HCT116 (cell line): Measurements from ENCODE around the gene PRMT9. TPM values are rescaled to one million over a fixed set of nuclear protein-coding genes. Genes with fewer than 3 reads are reported as not detected.

ENCODE experiments used
- ATAC-seq: fragments of 200-7000 bp; cut with Tn5 transposase; 2 replicates; pipeline ENCODE4 v1.9.1; 2020; ENCODE audit warnings: mild to moderate bottlenecking, moderate library complexity
- BruUV-seq: library from RNA; stranded (reverse); fragments of 400-500 nt; replicated peaks from 2 replicates; lab custom pipeline; 2021; lab: Mats Ljungman, UMichigan
- CTCF ChIA-PET: fragments of 300-600 bp; sonication (Branson Sonifier 250); formaldehyde crosslinking; loops from one replicate; lab custom pipeline; 2021; ENCODE audit warnings: antibody characterized with exemption; lab: Charles Lee
- POLR2A ChIA-PET: fragments of 300-600, 350-600 bp; sonication (Branson Sonifier 250); formaldehyde crosslinking; loops from one replicate; lab custom pipeline; 2021; ENCODE audit warnings: antibody characterized with exemption; lab: Charles Lee
- RAD21 ChIA-PET, 2 experiments: fragments of 300-600 bp; sonication (Branson Sonifier 250); formaldehyde crosslinking; loops; one replicate each; lab custom pipeline; 2023; ENCODE audit warnings: low total read pairs in 2 of 2; ENCODE audit not compliant: uncharacterized antibody in 2 of 2, unreplicated experiment in 2 of 2, low non-redundant PET in 1 of 2; lab: Charles Lee
- DNase-seq: peaks from one replicate; pipeline ENCODE4 v3.0.0-alpha.2; 2010; ENCODE audit warnings: low read depth, low spot score
- H2AFZ ChIP-seq: fragments of 200-600 bp; shearing (Covaris generic), sonication (generic); 2 replicates; pipeline ENCODE4 v1.6.1; 2017; ENCODE audit warnings: low read depth, mixed run types, mixed read lengths, antibody characterized with exemption, low read length; ENCODE audit not compliant: poor library complexity, severe bottlenecking
- H3K27ac ChIP-seq: 2 replicates; pipeline ENCODE4 v1.5.1; 2012; ENCODE audit warnings: low read depth, low read length
- H3K27me3 ChIP-seq: fragments of 200-600 bp; sonication (generic); 2 replicates; pipeline ENCODE4 v1.6.1; 2016; ENCODE audit warnings: mixed run types, low read length, mixed read lengths; ENCODE audit not compliant: insufficient read depth
- H3K36me3 ChIP-seq, 2 experiments: fragments of 200-500 bp in 1 of 2; fragments of 200-600 bp in 1 of 2; sonication (Bioruptor generic) in 1 of 2; sonication (generic) in 1 of 2; 2 replicates each; pipeline versions ENCODE4 v1.5.1 to v1.6.1; 2014 to 2016; ENCODE audit warnings: low read length in 2 of 2, inconsistent platforms in 1 of 2, mixed read lengths in 1 of 2, mixed run types in 1 of 2; ENCODE audit not compliant: insufficient read depth in 2 of 2, control insufficient read depth in 1 of 2
- H3K4me1 ChIP-seq, 2 experiments: fragments of 200-600 bp in 1 of 2; sonication (generic) in 1 of 2; 2 replicates each; pipeline versions ENCODE4 v1.5.1 to v1.6.1; 2012 to 2017; ENCODE audit warnings: low read length in 2 of 2, inconsistent platforms in 1 of 2, mild to moderate bottlenecking in 1 of 2, mixed read lengths in 1 of 2, mixed run types in 1 of 2, moderate library complexity in 1 of 2; ENCODE audit not compliant: insufficient read depth in 2 of 2, control insufficient read depth in 1 of 2
- H3K4me2 ChIP-seq: fragments of 200-600 bp; sonication (generic); 2 replicates; pipeline ENCODE4 v1.6.1; 2017; ENCODE audit warnings: mixed run types, low read length, mixed read lengths
- H3K4me3 ChIP-seq, 2 experiments: fragments of 200-600 bp in 1 of 2; sonication (generic) in 1 of 2; replicated peaks in 1 of 2; 2 replicates each; pipeline ENCODE4 v1.5.1; 2011 to 2016; ENCODE audit warnings: low read length in 2 of 2, control low read depth in 1 of 2, low read depth in 1 of 2, mild to moderate bottlenecking in 1 of 2, mixed read lengths in 1 of 2, mixed run types in 1 of 2
- H3K79me2 ChIP-seq: fragments of 200-600 bp; sonication (generic); 2 replicates; pipeline ENCODE4 v1.6.1; 2017; ENCODE audit warnings: mild to moderate bottlenecking, mixed run types, low read length, moderate library complexity, mixed read lengths; ENCODE audit not compliant: insufficient read depth
- H3K9ac ChIP-seq: fragments of 200-600 bp; sonication (generic); 2 replicates; pipeline ENCODE4 v1.6.1; 2016; ENCODE audit warnings: low read length, mixed read lengths
- H3K9me2 ChIP-seq: fragments of 200-600 bp; sonication (generic), shearing (Covaris generic); 2 replicates; pipeline ENCODE4 v1.6.1; 2017; ENCODE audit warnings: mixed run types, mild to moderate bottlenecking, moderate library complexity; ENCODE audit not compliant: insufficient read depth
- H3K9me3 ChIP-seq, 2 experiments: fragments of 200-500 bp in 1 of 2; fragments of 200-600 bp in 1 of 2; sonication (Bioruptor generic) in 1 of 2; sonication (generic) in 1 of 2; 2 replicates each; pipeline ENCODE4 v1.6.1; 2014 to 2017; ENCODE audit warnings: low read length in 2 of 2, mixed read lengths in 2 of 2, inconsistent platforms in 1 of 2, low read depth in 1 of 2, mild to moderate bottlenecking in 1 of 2, mixed run types in 1 of 2, moderate library complexity in 1 of 2; ENCODE audit not compliant: control insufficient read depth in 1 of 2, insufficient read depth in 1 of 2
- H4K20me1 ChIP-seq: fragments of 200-600 bp; sonication (generic), shearing (Covaris generic); 2 replicates; pipeline ENCODE4 v1.6.1; 2017; ENCODE audit warnings: mixed run types, mild to moderate bottlenecking, moderate library complexity; ENCODE audit not compliant: insufficient read depth
- CBX3 ChIP-seq: IDR thresholded peaks from 2 replicates; pipeline ENCODE4 v1.6.1; 2012; ENCODE audit warnings: low read depth
- CEBPB ChIP-seq: IDR thresholded peaks from 2 replicates; pipeline ENCODE4 v1.6.1; 2012; ENCODE audit warnings: low read depth
- EGR1 ChIP-seq: IDR thresholded peaks from 2 replicates; pipeline ENCODE4 v1.6.1; 2012; ENCODE audit warnings: low read depth
- ELF1 ChIP-seq: IDR thresholded peaks from 2 replicates; pipeline ENCODE4 v1.6.1; 2012; ENCODE audit warnings: low read depth, borderline replicate concordance
- MAX ChIP-seq: IDR thresholded peaks from 2 replicates; pipeline ENCODE4 v1.6.1; 2012
- POLR2AphosphoS5 ChIP-seq: IDR thresholded peaks from 2 replicates; pipeline ENCODE4 v1.6.1; 2011; ENCODE audit warnings: mild to moderate bottlenecking, low read depth, low read length, moderate library complexity
- RAD21 ChIP-seq: IDR thresholded peaks from 2 replicates; pipeline ENCODE4 v1.6.1; 2012; ENCODE audit warnings: low read depth, mild to moderate bottlenecking
- SRF ChIP-seq: IDR thresholded peaks from 2 replicates; pipeline ENCODE4 v1.6.1; 2012; ENCODE audit warnings: low read depth
- TCF7L2 ChIP-seq: IDR thresholded peaks from 2 replicates; pipeline ENCODE4 v1.7.0; 2011; ENCODE audit warnings: borderline replicate concordance, inconsistent platforms; ENCODE audit not compliant: insufficient read depth, insufficient read length; ENCODE audit errors: extremely low read depth
- YY1 ChIP-seq: IDR thresholded peaks from 2 replicates; pipeline ENCODE4 v1.6.1; 2011; ENCODE audit warnings: low read length, low read depth, moderate library complexity, mild to moderate bottlenecking; ENCODE audit not compliant: insufficient replicate concordance; ENCODE audit errors: extremely low read depth
- ZFX ChIP-seq: fragments of 450-650 bp; IDR thresholded peaks from 2 replicates; pipeline ENCODE4 v1.6.1; 2017
- ZNF274 ChIP-seq: fragments of 200-500 bp; sonication (Bioruptor generic); IDR thresholded peaks from 2 replicates; pipeline ENCODE4 v1.6.1; 2014; ENCODE audit warnings: mild to moderate bottlenecking, low read depth, low read length, inconsistent platforms
- intact Hi-C: fragments of 100-400 bp; cut with micrococcal nuclease; formaldehyde crosslinking; loops from 2 replicates; pipeline ENCODE4 v1.10.0; 2022
- total RNA-seq: library from RNA; stranded (reverse); gene quantifications from one replicate; pipeline ENCODE4 v1.2.1, GENCODE V29; 2021; ENCODE audit not compliant: unreplicated experiment
- TF ChIP-seq, protein P1 (sequence below), 3 experiments: fragments of 200-600 bp in 1 of 3; sonication (generic) in 1 of 3; IDR thresholded peaks in 2 of 3; conservative IDR thresholded peaks in 1 of 3; 2 replicates each; pipeline ENCODE4 v1.5.1; 2012 to 2017; ENCODE audit warnings: low read depth in 2 of 3, low read length in 2 of 3, antibody characterized with exemption in 1 of 3, borderline replicate concordance in 1 of 3, control low read depth in 1 of 3, mild to moderate bottlenecking in 1 of 3, mixed read lengths in 1 of 3, mixed run types in 1 of 3, moderate library complexity in 1 of 3; ENCODE audit not compliant: insufficient read depth in 1 of 3

PRMT9 gene
- total RNA-seq, 1 experiment from 2014 or later = 5.8 TPM

- no peaks in the 10 kb centered on the region for H3K79me2 ChIP-seq
- H3K36me3 ChIP-seq = no peaks in the 10 kb centered on the region
- DNase-seq (no peak), ATAC-seq (no peak)
- TF ChIP-seq CBX3 (no peak), CEBPB (no peak), MAX (no peak), YY1 (no peak), RAD21 (no peak), ZNF274 (no peak), ELF1 (no peak), EGR1 (no peak), TCF7L2 (no peak), SRF (no peak), POLR2AphosphoS5 (no peak), ZFX (no peak)
- TF ChIP-seq, protein P1, sequence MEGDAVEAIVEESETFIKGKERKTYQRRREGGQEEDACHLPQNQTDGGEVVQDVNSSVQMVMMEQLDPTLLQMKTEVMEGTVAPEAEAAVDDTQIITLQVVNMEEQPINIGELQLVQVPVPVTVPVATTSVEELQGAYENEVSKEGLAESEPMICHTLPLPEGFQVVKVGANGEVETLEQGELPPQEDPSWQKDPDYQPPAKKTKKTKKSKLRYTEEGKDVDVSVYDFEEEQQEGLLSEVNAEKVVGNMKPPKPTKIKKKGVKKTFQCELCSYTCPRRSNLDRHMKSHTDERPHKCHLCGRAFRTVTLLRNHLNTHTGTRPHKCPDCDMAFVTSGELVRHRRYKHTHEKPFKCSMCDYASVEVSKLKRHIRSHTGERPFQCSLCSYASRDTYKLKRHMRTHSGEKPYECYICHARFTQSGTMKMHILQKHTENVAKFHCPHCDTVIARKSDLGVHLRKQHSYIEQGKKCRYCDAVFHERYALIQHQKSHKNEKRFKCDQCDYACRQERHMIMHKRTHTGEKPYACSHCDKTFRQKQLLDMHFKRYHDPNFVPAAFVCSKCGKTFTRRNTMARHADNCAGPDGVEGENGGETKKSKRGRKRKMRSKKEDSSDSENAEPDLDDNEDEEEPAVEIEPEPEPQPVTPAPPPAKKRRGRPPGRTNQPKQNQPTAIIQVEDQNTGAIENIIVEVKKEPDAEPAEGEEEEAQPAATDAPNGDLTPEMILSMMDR (IDR thresholded peaks at IDR 0.05 in 2 of 3, conservative IDR thresholded peaks at IDR 0.05 in 1 of 3; ENCODE audit: borderline replicate concordance in 1 of 3, insufficient read depth in 1 of 3, low read depth in 2 of 3, low read length in 2 of 3) = no peak
- ChIA-PET RAD21 (no interaction called here), CTCF (interaction anchor here (0.8 kb wide), 1 partner anchor 146 kb away, joined by 3 read pairs; no protein-coding TSS in a partner anchor), POLR2A (no interaction called here)
- H3K4me3 ChIP-seq = no peak overlapping the region
- H3K4me2 ChIP-seq = no peak overlapping the region
- intact Hi-C loops = no loop called here
- H3K27me3 ChIP-seq = no peaks in the 10 kb centered on the region
- no peak overlapping the region for H3K27ac ChIP-seq
- no peaks in the 10 kb centered on the region for H4K20me1 ChIP-seq
- H3K9me3 ChIP-seq = no peaks in the 10 kb centered on the region
- no peaks in the 10 kb centered on the region for H3K9me2 ChIP-seq
- peak overlapping the region; percentile 39 for H2AFZ ChIP-seq
- no peaks in the 10 kb centered on the region for H3K4me1 ChIP-seq
- no TSS peak for BruUV-seq
- no peak overlapping the region for H3K9ac ChIP-seq
Measured at GRCh38 chr4:147696866-147697265, 12.9 kb upstream of the PRMT9 start.
